ENCODE results near the gene VPS13C.

DNA sequence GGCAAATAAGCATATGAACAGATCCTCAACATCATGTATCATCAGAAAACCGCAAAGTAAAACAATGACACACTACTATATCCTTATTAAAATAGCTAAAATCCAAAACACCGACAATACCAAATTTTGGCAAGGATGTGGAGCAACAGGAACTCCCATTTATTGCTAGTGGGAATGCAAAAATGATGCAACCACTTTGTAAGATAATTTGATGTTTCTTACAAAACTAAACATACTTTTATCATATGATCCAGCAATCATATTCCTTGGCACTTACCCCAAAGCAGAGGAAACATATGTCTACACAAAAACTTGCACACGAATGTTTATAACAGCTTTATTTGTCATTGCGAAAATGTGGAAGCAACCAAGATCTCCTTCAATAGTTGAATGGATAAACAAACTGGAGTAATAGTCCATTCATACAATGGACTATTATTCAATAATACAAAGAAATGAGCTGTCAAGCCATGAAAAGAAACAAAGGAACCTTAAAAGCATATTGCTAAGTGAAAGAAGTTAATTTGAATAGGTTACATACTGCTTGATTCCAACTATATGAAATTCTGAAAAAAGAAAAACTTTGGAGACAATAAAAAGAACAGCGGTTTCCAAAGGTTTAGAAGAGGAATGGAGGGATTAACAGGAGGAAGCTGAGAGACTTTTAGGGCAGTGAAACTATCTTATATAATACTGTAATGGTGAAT lies 172.0 kb downstream of the VPS13C start:
- TF ChIP-seq, protein P1, sequence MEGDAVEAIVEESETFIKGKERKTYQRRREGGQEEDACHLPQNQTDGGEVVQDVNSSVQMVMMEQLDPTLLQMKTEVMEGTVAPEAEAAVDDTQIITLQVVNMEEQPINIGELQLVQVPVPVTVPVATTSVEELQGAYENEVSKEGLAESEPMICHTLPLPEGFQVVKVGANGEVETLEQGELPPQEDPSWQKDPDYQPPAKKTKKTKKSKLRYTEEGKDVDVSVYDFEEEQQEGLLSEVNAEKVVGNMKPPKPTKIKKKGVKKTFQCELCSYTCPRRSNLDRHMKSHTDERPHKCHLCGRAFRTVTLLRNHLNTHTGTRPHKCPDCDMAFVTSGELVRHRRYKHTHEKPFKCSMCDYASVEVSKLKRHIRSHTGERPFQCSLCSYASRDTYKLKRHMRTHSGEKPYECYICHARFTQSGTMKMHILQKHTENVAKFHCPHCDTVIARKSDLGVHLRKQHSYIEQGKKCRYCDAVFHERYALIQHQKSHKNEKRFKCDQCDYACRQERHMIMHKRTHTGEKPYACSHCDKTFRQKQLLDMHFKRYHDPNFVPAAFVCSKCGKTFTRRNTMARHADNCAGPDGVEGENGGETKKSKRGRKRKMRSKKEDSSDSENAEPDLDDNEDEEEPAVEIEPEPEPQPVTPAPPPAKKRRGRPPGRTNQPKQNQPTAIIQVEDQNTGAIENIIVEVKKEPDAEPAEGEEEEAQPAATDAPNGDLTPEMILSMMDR (conservative IDR thresholded peaks at IDR 0.05; ENCODE audit: low read length): no peak
- no peak for TF ChIP-seq EZH2phosphoT487 (IDR thresholded peaks at IDR 0.05; ENCODE audit: borderline replicate concordance)
